Measurements from ENCODE around the gene NBDY.
A peak's percentile ranks its signal among the peaks of the same experiment; 100 is the strongest.

The NBDY gene

GRCh38 chrX:56790778-56791177 is 61.7 kb downstream of the NBDY start:
- no peak overlapping the region for H3K4me3 ChIP-seq (ENCODE audit: control insufficient read depth, low read depth, low read length)
- DNase-seq (ENCODE audit: low read depth), result no peak
- TF ChIP-seq, protein P1, sequence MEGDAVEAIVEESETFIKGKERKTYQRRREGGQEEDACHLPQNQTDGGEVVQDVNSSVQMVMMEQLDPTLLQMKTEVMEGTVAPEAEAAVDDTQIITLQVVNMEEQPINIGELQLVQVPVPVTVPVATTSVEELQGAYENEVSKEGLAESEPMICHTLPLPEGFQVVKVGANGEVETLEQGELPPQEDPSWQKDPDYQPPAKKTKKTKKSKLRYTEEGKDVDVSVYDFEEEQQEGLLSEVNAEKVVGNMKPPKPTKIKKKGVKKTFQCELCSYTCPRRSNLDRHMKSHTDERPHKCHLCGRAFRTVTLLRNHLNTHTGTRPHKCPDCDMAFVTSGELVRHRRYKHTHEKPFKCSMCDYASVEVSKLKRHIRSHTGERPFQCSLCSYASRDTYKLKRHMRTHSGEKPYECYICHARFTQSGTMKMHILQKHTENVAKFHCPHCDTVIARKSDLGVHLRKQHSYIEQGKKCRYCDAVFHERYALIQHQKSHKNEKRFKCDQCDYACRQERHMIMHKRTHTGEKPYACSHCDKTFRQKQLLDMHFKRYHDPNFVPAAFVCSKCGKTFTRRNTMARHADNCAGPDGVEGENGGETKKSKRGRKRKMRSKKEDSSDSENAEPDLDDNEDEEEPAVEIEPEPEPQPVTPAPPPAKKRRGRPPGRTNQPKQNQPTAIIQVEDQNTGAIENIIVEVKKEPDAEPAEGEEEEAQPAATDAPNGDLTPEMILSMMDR (IDR thresholded peaks at IDR 0.05; ENCODE audit: control insufficient read depth, insufficient read depth, low read depth, low read length, missing control alignments), result no peak

- no peak overlapping the region for H3K4me3 ChIP-seq (ENCODE audit: control insufficient read depth, low read depth, low read length)
- TF ChIP-seq, protein P1 (IDR thresholded peaks at IDR 0.05; ENCODE audit: control insufficient read depth, insufficient read depth, low read depth, low read length, missing control alignments), result no peak
- DNase-seq (ENCODE audit: low read depth), result no peak
These were observed 62.4 kb downstream of the NBDY start for GRCh38 chrX:56791456-56791855.

DNA sequence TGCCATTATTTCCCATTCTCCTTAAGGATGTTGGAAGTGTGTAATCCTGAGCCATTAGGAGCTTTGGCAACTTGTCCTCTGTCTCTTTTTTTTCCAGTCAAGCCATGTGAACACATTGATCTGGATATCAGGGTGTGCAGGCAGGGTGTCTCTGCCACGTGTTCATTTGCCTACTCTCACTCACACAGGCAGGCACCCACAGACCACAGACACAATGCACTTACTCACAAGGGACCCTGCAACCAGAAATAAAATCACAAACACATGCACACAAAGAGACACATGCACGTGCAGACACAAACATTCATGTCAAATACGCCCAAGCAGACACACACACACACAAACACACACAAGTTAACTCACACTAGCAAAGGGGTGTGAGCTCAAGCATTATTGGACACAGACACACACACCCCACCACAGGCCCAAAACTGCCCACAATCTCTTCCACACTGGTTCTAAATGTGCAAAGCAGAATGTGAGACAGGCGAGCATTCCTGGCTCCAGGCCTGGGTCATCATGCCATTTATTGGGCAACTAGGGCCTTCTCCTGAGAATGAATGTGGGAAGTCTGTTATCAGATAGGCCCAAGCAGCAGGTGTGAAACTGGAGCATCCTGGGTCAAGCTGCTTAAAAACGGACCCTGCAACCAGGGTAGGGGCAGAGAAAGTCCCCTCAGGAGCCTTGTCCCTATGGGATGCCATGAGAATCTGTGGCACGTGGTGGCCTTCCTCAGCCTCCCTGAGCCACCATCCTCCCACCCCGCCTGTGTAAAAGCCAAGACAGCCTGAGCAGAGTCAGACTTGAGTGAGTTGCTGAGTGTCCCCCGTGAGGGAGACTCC is 63.4 kb downstream of the NBDY start:
- DNase-seq (ENCODE audit: low read depth), result no peak
- no peak overlapping the region for H3K4me3 ChIP-seq (ENCODE audit: control insufficient read depth, low read depth, low read length)
- TF ChIP-seq, protein P1 (IDR thresholded peaks at IDR 0.05; ENCODE audit: control insufficient read depth, insufficient read depth, low read depth, low read length, missing control alignments), result no peak

DNA sequence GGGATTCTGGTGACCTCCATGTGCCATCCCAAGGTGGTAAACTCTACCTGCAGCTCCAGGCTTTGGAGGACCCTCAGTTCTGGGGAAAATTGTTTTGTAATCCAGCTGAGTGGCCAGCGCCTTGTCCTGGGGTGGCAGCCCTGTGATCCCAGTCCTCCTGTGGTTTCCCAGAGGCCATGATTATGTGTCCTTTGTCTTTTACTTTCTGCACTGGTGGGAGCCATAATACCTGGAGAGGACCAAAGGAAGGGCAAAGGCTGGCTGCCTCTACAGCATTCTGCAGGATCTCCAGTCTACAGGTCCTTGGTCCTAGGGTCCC is 64.0 kb downstream of the NBDY start:
- no peak overlapping the region for H3K4me3 ChIP-seq (ENCODE audit: control insufficient read depth, low read depth, low read length)
- TF ChIP-seq, protein P1 (IDR thresholded peaks at IDR 0.05; ENCODE audit: control insufficient read depth, insufficient read depth, low read depth, low read length, missing control alignments), result no peak
- no peak for DNase-seq (ENCODE audit: low read depth)

GRCh38 chrX:56793521-56794320 is 64.7 kb downstream of the NBDY start:
- no peak overlapping the region for H3K4me3 ChIP-seq (ENCODE audit: control insufficient read depth, low read depth, low read length)
- DNase-seq (ENCODE audit: low read depth), result no peak

GRCh38 chrX:56794404-56795230 is 65.6 kb downstream of the NBDY start:
- no peak for DNase-seq (ENCODE audit: low read depth)
- no peak overlapping the region for H3K4me3 ChIP-seq (ENCODE audit: control insufficient read depth, low read depth, low read length)
- TF ChIP-seq, protein P1 (IDR thresholded peaks at IDR 0.05; ENCODE audit: control insufficient read depth, insufficient read depth, low read depth, low read length, missing control alignments), result no peak

More at GRCh38 chrX:56793521-56794320, 64.7 kb downstream of the NBDY start:
- TF ChIP-seq, protein P1 (IDR thresholded peaks at IDR 0.05; ENCODE audit: control insufficient read depth, insufficient read depth, low read depth, low read length, missing control alignments), result peak; percentile 6

Measured in AG09309 (cell line).